Activated CD4-positive, alpha-beta T cell treated with anti-CD3 and anti-CD28 coated beads, Interleukin-10, Interleukin-2, amounts not matched to agents 100 ng/mL and 50 ng/mL, durations not matched to agents 16 hours and 8 hours (primary cell): ENCODE data around the gene PLB1.
A peak's percentile ranks its signal among the peaks of the same experiment; 100 is the strongest.

Experiments used
- DNase-seq: peaks from one replicate; pipeline ENCODE4 v3.0.0-alpha.2; 2020

PLB1 gene

GRCh38 chr2:28674713-28675068, 178.8 kb downstream of the PLB1 start:
- no peak for DNase-seq

GRCh38 chr2:28676152-28676835, 180.4 kb downstream of the PLB1 start:
- DNase-seq, result no peak

GRCh38 chr2:28678175-28678855, 182.5 kb downstream of the PLB1 start:
- no peak for DNase-seq

GRCh38 chr2:28678944-28679343, 183.1 kb downstream of the PLB1 start:
- DNase-seq, result peak; percentile 65

GRCh38 chr2:28680657-28681056, 184.8 kb downstream of the PLB1 start:
- no peak for DNase-seq

- DNase-seq, result peak; percentile 87
These were observed 185.3 kb downstream of the PLB1 start for GRCh38 chr2:28681158-28681571.

- DNase-seq, result no peak
These were observed 185.7 kb downstream of the PLB1 start for GRCh38 chr2:28681606-28682005.

GRCh38 chr2:28683100-28683706, 187.3 kb downstream of the PLB1 start:
- no peak for DNase-seq

GRCh38 chr2:28684142-28684858, 188.4 kb downstream of the PLB1 start:
- no peak for DNase-seq

- no peak for DNase-seq
These were observed 191.3 kb downstream of the PLB1 start for GRCh38 chr2:28687171-28687570.

GRCh38 chr2:28687640-28688385, 192.0 kb downstream of the PLB1 start:
- DNase-seq, result no peak

- DNase-seq, result no peak
These were observed 193.0 kb downstream of the PLB1 start for GRCh38 chr2:28688818-28689217.

GRCh38 chr2:28689771-28690170, 193.9 kb downstream of the PLB1 start:
- no peak for DNase-seq

- DNase-seq, result no peak
These were observed 196.6 kb downstream of the PLB1 start for GRCh38 chr2:28692411-28692810.

GRCh38 chr2:28693223-28693622, 197.4 kb downstream of the PLB1 start:
- DNase-seq, result no peak
